HEK293T (cell line): ENCODE measurements around the gene WDR74.

Source experiments
- BHLHE40 ChIP-seq: fragments of 450-650 bp; IDR thresholded peaks from 2 replicates; pipeline ENCODE4 v1.6.1; 2016; ENCODE audit warnings: mild to moderate bottlenecking, moderate library complexity, borderline replicate concordance
- ELF4 ChIP-seq: fragments of 450-650 bp; IDR thresholded peaks from 2 replicates; pipeline ENCODE4 v1.6.1; 2017; ENCODE audit warnings: antibody characterized with exemption
- FOXA1 ChIP-seq: fragments of 450-650 bp; IDR thresholded peaks from 2 replicates; pipeline ENCODE4 v1.6.1; 2016; ENCODE audit warnings: mild to moderate bottlenecking
- FOXK2 ChIP-seq: fragments of 450-650 bp; IDR thresholded peaks from 2 replicates; pipeline ENCODE4 v1.6.1; 2016; ENCODE audit warnings: mild to moderate bottlenecking
- HDGF ChIP-seq: fragments of 450-650 bp; IDR thresholded peaks from 2 replicates; pipeline ENCODE4 v1.6.1; 2017; ENCODE audit warnings: antibody characterized with exemption, borderline replicate concordance
- L3MBTL2 ChIP-seq: fragments of 450-650 bp; conservative IDR thresholded peaks from 2 replicates; pipeline ENCODE4 v1.6.1; 2016; ENCODE audit warnings: mild to moderate bottlenecking
- SP1 ChIP-seq: fragments of 450-650 bp; IDR thresholded peaks from 2 replicates; pipeline ENCODE4 v1.6.1; 2017
- SUZ12 ChIP-seq: fragments of 450-650 bp; IDR thresholded peaks from 2 replicates; pipeline ENCODE4 v1.6.1; 2016; ENCODE audit warnings: mild to moderate bottlenecking
- TARDBP ChIP-seq: fragments of 450-650 bp; IDR thresholded peaks from 2 replicates; pipeline ENCODE4 v1.6.1; 2016
- TF ChIP-seq, protein P1 (sequence below): fragments of 450-650 bp; IDR thresholded peaks from 2 replicates; pipeline ENCODE4 v1.6.1; 2016

DNA sequence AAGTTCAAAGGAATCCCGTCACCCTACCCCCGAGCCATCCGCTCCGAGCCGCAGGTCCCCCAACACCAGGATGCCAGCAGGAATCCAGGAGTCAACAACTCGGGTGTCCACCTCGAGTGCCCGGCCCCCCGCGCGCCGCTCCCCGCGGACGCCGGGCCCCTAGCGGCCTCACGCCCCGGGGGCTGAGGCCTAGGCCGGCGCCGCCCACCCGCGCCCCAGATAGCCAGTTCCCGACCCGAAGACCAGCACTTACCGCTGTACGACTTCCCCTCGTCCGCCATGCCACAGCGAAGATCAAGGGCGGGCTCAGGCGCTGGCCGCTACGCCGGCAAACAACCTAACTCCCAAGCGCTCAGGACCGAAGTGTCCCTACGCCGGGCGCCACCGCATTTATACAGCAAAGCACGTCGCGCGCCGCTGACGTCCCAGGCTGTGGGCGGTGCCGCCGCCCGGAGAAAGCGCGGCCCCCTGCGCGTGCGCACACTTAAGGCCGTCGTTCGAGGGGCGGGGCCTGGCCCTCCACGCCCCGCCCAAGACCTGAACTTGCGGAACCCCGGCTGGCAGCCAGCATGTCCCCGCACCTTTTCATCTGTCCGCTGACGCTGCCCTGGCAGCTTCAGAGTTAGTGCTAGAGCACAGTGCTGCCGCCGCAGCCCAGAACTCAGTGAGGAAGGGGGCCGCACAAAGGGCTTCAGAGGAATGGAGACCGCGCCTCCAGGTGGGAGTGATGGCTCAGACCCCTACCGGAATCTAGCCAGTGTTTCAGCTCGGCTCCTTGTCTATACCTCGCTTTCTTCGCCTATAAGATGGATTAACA lies 34.1 kb downstream of the WDR74 start, which contains the start of gene NXF1:
- TF ChIP-seq FOXA1: no peak
- TF ChIP-seq TARDBP: no peak
- no peak for TF ChIP-seq SUZ12
- peak; percentile 91 for TF ChIP-seq ELF4
- no peak for TF ChIP-seq SP1
- no peak for TF ChIP-seq L3MBTL2
- TF ChIP-seq, protein P1, sequence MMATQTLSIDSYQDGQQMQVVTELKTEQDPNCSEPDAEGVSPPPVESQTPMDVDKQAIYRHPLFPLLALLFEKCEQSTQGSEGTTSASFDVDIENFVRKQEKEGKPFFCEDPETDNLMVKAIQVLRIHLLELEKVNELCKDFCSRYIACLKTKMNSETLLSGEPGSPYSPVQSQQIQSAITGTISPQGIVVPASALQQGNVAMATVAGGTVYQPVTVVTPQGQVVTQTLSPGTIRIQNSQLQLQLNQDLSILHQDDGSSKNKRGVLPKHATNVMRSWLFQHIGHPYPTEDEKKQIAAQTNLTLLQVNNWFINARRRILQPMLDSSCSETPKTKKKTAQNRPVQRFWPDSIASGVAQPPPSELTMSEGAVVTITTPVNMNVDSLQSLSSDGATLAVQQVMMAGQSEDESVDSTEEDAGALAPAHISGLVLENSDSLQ: no peak
- TF ChIP-seq BHLHE40: no peak
- no peak for TF ChIP-seq HDGF
- no peak for TF ChIP-seq FOXK2
